ENCODE results near the gene STK24. TPM values are rescaled to one million over a fixed set of nuclear protein-coding genes. Genes with fewer than 3 reads are reported as not detected.

The STK24 gene
- total and polyA plus RNA-seq, 10 of the 15 experiments (the other 5 are each of a cell fraction or from before 2014, with no cell fraction given) = 7.5 to 115 (median 52.9) TPM

DNA sequence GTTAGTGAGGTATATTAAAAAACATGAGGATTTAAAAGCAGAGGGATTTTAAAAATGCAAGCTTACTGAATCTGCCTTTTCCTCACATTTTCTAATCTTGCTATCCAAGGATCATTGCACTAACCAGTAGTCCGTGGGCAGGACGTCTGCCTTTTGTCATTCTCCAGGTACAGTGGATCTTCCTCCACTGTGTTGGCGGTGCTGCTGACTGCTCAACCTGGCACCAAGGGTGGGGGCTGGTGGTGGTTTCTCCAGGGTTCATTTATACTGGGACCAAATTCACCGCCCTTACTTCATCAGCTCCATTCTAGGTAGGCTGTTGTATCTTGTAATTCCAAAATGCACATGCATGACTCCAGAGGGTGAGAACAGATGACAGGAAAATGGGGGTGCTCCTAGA lies 169.3 kb downstream of the STK24 start:
- Histone ChIP-seq H2AFZ (ENCODE audit: control insufficient read depth, low read depth, low read length) (no peak overlapping the region), H3K9ac (ENCODE audit: control insufficient read depth, insufficient read depth, low read length) (no peak overlapping the region), H3K36me3 (ENCODE audit: control insufficient read depth in 2 of 2, insufficient read depth in 2 of 2, low read length in 1 of 2) (no peaks in the 10 kb centered on the region), H3K4me2 (ENCODE audit: control insufficient read depth, insufficient read depth) (no peak overlapping the region), H3K4me1 (ENCODE audit: control insufficient read depth, insufficient read depth, low read length) (no peaks in the 10 kb centered on the region), H3K27me3 (replicated peaks in 1 of 2; ENCODE audit: control insufficient read depth in 2 of 2, insufficient read depth in 2 of 2, low read length in 1 of 2) (no peaks in the 10 kb centered on the region), H3K79me2 (ENCODE audit: control insufficient read depth, insufficient read depth, low read length) (no peaks in the 10 kb centered on the region), H3K27ac (ENCODE audit: control insufficient read depth, insufficient read depth) (no peak overlapping the region), H4K20me1 (ENCODE audit: control insufficient read depth, insufficient read depth) (no peaks in the 10 kb centered on the region), H3K4me3 (no peak overlapping the region), H3K9me3 (replicated peaks; ENCODE audit: control insufficient read depth, insufficient read depth, low read length) (no peaks in the 10 kb centered on the region)
- ChIA-PET POLR2A (no interaction called here), CTCF (no interaction called here), SMC1A (ENCODE audit: uncharacterized antibody, unreplicated experiment) (interaction anchor here (0.5 to 2.2 kb wide), 2 partner anchors 10 to 313 kb away, joined by 3 to 7 read pairs; no protein-coding TSS in a partner anchor), RAD21 (ENCODE audit: unreplicated experiment) (interaction anchor here (1.0 kb wide), 1 partner anchor 374 kb away, joined by 3 read pairs; no protein-coding TSS in a partner anchor)
- no TSS peak for BruUV-seq (replicated peaks)
- 58% methylated on average over 4 of the region's 4 CpGs for WGBS (ENCODE audit: insufficient coverage, insufficient replicate concordance, low lambda C conversion rate, missing lambda C conversion rate)
- in situ Hi-C loops (cut with MboI) (no loop called here), intact Hi-C loops (cut with micrococcal nuclease; ENCODE audit: unreplicated experiment) (no loop called here)
- TF ChIP-seq HDAC2 (IDR thresholded peaks at IDR 0.05) (no peak), RAD51 (IDR thresholded peaks at IDR 0.05) (no peak), BRCA1 (IDR thresholded peaks at IDR 0.05; ENCODE audit: low read depth, low read length) (no peak), RUNX3 (IDR thresholded peaks at IDR 0.05; ENCODE audit: low read length) (no peak), FOS (IDR thresholded peaks at IDR 0.05; ENCODE audit: borderline replicate concordance, extremely low read depth, insufficient read length) (no peak), POLR2AphosphoS5 (IDR thresholded peaks at IDR 0.05; ENCODE audit: low read length) (no peak), RCOR1 (conservative IDR thresholded peaks at IDR 0.05; ENCODE audit: low read depth, low read length) (no peak), CBFB (IDR thresholded peaks at IDR 0.05; ENCODE audit: low read depth) (no peak), SIN3A (IDR thresholded peaks at IDR 0.05; ENCODE audit: low read depth, low read length) (no peak), MTA2 (IDR thresholded peaks at IDR 0.05; ENCODE audit: low read depth) (no peak), ESRRA (IDR thresholded peaks at IDR 0.05; ENCODE audit: low read length) (no peak), LARP7 (IDR thresholded peaks at IDR 0.05) (no peak)
- TF ChIP-seq, protein P1, sequence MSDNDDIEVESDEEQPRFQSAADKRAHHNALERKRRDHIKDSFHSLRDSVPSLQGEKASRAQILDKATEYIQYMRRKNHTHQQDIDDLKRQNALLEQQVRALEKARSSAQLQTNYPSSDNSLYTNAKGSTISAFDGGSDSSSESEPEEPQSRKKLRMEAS (IDR thresholded peaks at IDR 0.05; ENCODE audit: low read depth, low read length) = no peak
- TF ChIP-seq, protein P2, sequence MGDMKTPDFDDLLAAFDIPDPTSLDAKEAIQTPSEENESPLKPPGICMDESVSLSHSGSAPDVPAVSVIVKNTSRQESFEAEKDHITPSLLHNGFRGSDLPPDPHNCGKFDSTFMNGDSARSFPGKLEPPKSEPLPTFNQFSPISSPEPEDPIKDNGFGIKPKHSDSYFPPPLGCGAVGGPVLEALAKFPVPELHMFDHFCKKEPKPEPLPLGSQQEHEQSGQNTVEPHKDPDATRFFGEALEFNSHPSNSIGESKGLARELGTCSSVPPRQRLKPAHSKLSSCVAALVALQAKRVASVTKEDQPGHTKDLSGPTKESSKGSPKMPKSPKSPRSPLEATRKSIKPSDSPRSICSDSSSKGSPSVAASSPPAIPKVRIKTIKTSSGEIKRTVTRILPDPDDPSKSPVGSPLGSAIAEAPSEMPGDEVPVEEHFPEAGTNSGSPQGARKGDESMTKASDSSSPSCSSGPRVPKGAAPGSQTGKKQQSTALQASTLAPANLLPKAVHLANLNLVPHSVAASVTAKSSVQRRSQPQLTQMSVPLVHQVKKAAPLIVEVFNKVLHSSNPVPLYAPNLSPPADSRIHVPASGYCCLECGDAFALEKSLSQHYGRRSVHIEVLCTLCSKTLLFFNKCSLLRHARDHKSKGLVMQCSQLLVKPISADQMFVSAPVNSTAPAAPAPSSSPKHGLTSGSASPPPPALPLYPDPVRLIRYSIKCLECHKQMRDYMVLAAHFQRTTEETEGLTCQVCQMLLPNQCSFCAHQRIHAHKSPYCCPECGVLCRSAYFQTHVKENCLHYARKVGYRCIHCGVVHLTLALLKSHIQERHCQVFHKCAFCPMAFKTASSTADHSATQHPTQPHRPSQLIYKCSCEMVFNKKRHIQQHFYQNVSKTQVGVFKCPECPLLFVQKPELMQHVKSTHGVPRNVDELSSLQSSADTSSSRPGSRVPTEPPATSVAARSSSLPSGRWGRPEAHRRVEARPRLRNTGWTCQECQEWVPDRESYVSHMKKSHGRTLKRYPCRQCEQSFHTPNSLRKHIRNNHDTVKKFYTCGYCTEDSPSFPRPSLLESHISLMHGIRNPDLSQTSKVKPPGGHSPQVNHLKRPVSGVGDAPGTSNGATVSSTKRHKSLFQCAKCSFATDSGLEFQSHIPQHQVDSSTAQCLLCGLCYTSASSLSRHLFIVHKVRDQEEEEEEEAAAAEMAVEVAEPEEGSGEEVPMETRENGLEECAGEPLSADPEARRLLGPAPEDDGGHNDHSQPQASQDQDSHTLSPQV (IDR thresholded peaks at IDR 0.05) = no peak
- no peak for FAIRE-seq
- no peak for ATAC-seq
- no peak for DNase-seq (ENCODE audit: low read depth, low spot score)
